Right atrium auricular region (tissue), 2 donors: Measurements from ENCODE around the gene UVRAG. TPM values are rescaled to one million over a fixed set of nuclear protein-coding genes. Genes with fewer than 3 reads are reported as not detected.

Experiments
- DNase-seq: peaks from one replicate; pipeline ENCODE4 v3.0.0-alpha.2; 2019; ENCODE audit warnings: low spot score
- H3K27ac ChIP-seq, 2 donors: fragments of 200-600 bp; sonication (generic); 1 replicate in 1 of 2; 2 replicates in 1 of 2; pipeline ENCODE4 v1.5.1; 2016 to 2019
- H3K27me3 ChIP-seq, 2 donors: fragments of 200-600 bp; sonication (generic); one replicate each; pipeline versions ENCODE4 v1.5.1 to v1.6.0; 2017 to 2019
- H3K36me3 ChIP-seq: fragments of 200-600 bp; sonication (generic); one replicate; pipeline ENCODE4 v1.5.1; 2016
- H3K4me1 ChIP-seq, 2 donors: fragments of 200-600 bp; sonication (generic); one replicate each; pipeline versions ENCODE4 v1.5.1 to v1.6.0; 2017 to 2019
- H3K4me3 ChIP-seq, 2 donors: fragments of 200-600 bp; sonication (generic); 1 replicate in 1 of 2; 2 replicates in 1 of 2; pipeline ENCODE4 v1.5.1; 2017 to 2019; ENCODE audit warnings: mild to moderate bottlenecking in 1 of 2, moderate library complexity in 1 of 2
- H3K9me3 ChIP-seq, 2 donors: fragments of 200-600 bp; sonication (generic); one replicate each; pipeline ENCODE4 v1.5.1; 2019
- total RNA-seq, 2 donors: library from RNA; depleted of rRNA; stranded (reverse); fragments of >200 nt; gene quantifications; one replicate each; pipeline ENCODE4 v1.1.0, GENCODE V29; 2016
- TF ChIP-seq, protein P1 (sequence below), 2 donors: fragments of 200-600 bp; sonication (generic); IDR thresholded peaks; one replicate each; pipeline ENCODE4 v1.5.1; 2019; ENCODE audit warnings: antibody characterized with exemption in 2 of 2

UVRAG gene
- total RNA-seq, 2 donors from 2014 or later: 13.2 to 13.9 TPM

DNA sequence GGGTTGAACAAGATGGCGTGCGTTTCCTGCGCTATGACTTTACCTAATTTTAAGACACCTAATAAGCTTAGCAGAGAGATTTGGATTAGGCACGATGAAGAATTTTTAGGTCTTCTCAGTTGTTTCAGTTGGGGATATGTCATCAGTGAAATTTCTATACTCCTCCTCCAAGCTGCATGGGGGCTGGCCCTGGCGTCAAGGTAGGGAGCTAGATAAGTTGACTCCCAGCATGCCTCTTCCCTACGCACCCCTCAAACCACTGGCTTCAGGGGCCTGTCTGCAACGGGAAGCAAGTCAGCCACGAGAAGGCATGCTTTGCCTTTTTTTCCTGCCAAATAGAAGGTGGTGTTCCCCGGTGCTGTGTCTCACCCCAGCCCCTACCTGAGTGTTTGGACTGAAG is 33.2 kb upstream of the UVRAG start:
- H3K27ac ChIP-seq: no peak overlapping the region
- TF ChIP-seq, protein P1, sequence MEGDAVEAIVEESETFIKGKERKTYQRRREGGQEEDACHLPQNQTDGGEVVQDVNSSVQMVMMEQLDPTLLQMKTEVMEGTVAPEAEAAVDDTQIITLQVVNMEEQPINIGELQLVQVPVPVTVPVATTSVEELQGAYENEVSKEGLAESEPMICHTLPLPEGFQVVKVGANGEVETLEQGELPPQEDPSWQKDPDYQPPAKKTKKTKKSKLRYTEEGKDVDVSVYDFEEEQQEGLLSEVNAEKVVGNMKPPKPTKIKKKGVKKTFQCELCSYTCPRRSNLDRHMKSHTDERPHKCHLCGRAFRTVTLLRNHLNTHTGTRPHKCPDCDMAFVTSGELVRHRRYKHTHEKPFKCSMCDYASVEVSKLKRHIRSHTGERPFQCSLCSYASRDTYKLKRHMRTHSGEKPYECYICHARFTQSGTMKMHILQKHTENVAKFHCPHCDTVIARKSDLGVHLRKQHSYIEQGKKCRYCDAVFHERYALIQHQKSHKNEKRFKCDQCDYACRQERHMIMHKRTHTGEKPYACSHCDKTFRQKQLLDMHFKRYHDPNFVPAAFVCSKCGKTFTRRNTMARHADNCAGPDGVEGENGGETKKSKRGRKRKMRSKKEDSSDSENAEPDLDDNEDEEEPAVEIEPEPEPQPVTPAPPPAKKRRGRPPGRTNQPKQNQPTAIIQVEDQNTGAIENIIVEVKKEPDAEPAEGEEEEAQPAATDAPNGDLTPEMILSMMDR (IDR thresholded peaks at IDR 0.05): no peak
- no peak overlapping the region for H3K4me3 ChIP-seq
- no peaks in the 10 kb centered on the region for H3K36me3 ChIP-seq
- no peaks in the 10 kb centered on the region for H3K27me3 ChIP-seq
- no peaks in the 10 kb centered on the region for H3K9me3 ChIP-seq
- DNase-seq: no peak
- H3K4me1 ChIP-seq: no peaks in the 10 kb centered on the region

DNA sequence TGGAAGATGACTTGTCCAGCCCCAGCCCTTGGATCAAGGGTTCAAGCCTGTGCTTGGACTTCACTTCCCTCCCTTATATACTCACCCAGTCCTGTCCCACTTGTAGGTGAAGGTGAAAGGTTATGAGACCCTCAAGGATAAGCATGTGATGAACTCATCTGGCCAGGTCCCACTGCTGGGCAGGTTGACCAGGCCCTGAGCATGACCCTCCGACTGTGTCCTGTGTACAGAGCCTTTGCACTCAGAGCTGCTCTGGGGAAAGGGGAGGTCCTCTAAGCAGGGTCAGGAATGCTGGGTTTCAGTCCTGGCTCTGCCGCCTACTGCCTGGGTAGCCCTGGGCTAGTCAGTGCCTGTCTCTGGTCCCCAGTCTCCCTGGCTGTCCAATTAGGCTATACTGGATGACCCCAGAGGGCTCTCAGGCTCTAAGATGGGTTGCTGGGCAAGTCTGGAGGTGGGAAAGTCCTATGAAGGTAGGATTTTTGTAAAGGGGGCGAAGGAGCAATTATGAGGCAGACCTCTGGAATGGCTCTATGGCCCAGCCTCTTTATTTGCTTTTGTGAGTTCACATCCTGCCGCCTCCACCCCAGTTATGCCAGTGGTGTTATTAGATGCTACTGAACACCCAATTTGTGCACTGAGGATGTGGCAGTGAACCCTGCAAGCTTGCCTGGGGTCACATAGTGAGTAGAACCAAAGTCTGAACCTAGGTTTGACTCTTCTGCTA is 32.3 kb upstream of the UVRAG start:
- no peaks in the 10 kb centered on the region for H3K4me1 ChIP-seq
- H3K4me3 ChIP-seq: no peak overlapping the region
- DNase-seq: no peak
- H3K36me3 ChIP-seq: no peaks in the 10 kb centered on the region
- H3K27me3 ChIP-seq: no peaks in the 10 kb centered on the region
- H3K27ac ChIP-seq: no peak overlapping the region
- TF ChIP-seq, protein P1 (IDR thresholded peaks at IDR 0.05): no peak
- H3K9me3 ChIP-seq: no peaks in the 10 kb centered on the region

DNA sequence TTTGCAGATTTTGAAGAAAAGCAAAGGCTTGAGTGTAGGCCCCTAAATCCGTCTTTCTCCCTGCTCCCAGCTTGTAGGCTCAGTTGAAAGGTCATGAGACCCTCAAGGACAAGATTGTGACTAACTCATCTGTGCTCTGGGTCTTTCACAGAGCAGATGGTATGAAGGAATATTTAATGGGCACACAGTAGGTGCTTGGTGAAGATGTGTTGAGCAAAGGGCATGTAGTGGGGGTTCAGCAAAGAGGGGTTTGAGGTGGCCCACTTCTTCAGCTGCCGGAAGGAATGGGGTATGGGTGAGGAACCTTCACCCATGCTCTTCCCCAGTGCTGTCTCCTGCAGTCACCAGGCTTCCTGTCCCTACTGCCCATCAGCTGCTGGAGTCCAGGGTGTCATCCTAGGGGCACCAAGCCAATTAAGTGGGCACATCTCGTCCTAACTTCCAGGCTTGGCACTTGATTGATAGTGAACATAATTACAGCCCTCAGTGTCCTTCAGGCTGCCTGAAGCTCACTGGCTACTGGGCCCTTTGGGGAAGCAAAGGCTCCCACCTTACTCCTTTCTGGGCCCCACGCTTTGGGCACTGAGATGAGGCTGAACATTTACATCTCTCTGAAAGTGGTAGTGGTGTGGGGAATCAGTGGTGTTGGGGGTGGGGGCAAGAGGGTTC is 31.5 kb upstream of the UVRAG start:
- TF ChIP-seq, protein P1 (IDR thresholded peaks at IDR 0.05): no peak
- no peak for DNase-seq
- H3K27me3 ChIP-seq: no peaks in the 10 kb centered on the region

DNA sequence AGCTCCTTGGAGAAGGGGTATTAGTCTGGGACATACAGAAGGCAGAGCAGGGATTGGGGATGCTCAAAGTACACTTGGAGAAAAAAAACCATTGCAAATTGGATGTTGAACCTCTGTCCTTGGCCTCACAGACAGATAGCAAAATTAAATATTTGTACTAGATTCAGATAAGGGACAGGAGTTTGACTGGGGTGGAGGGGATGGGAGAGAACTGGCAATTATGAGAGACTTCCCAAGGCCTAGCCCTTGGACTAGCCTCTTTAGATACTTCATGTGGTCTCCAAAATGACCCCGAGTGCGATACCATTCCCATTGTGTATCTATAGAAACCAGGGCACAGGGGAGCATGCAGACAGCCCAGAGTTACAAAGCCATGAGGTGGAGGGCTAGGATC is 30.9 kb upstream of the UVRAG start:
- no peak for DNase-seq
- Histone ChIP-seq H3K27me3 (no peaks in the 10 kb centered on the region), H3K4me3 (no peak overlapping the region), H3K4me1 (no peaks in the 10 kb centered on the region), H3K36me3 (no peaks in the 10 kb centered on the region), H3K9me3 (no peaks in the 10 kb centered on the region), H3K27ac (no peak overlapping the region)
- TF ChIP-seq, protein P1 (IDR thresholded peaks at IDR 0.05): no peak

More for the DNA sequence above, 31.5 kb upstream of the UVRAG start:
- no peak overlapping the region for H3K27ac ChIP-seq
- no peaks in the 10 kb centered on the region for H3K36me3 ChIP-seq
- no peak overlapping the region for H3K4me3 ChIP-seq
- no peaks in the 10 kb centered on the region for H3K4me1 ChIP-seq
- no peaks in the 10 kb centered on the region for H3K9me3 ChIP-seq

DNA sequence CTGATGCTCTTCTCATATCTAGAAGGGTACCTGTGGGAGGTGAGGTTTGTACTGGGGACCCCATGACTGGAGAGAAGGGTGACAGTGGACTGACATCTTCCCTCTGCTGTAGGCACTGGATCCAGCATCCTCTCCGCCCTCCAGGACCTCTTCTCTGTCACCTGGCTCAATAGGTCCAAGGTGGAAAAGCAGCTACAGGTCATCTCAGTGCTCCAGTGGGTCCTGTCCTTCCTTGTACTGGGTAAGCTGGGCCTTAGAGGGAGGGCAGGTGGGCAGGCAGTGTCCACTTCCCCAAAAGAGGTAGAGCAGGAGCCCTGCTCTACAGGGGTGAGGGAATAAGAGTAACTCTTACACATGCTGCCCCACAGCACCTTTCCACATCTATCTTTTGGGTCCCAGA is 30.5 kb upstream of the UVRAG start:
- H3K36me3 ChIP-seq: no peaks in the 10 kb centered on the region
- TF ChIP-seq, protein P1 (IDR thresholded peaks at IDR 0.05): no peak
- H3K4me3 ChIP-seq: no peak overlapping the region
- H3K9me3 ChIP-seq: no peaks in the 10 kb centered on the region
- DNase-seq: no peak
- H3K4me1 ChIP-seq: no peaks in the 10 kb centered on the region
- H3K27me3 ChIP-seq: no peaks in the 10 kb centered on the region
- no peak overlapping the region for H3K27ac ChIP-seq
